ENCODE data around the gene F2.

DNA sequence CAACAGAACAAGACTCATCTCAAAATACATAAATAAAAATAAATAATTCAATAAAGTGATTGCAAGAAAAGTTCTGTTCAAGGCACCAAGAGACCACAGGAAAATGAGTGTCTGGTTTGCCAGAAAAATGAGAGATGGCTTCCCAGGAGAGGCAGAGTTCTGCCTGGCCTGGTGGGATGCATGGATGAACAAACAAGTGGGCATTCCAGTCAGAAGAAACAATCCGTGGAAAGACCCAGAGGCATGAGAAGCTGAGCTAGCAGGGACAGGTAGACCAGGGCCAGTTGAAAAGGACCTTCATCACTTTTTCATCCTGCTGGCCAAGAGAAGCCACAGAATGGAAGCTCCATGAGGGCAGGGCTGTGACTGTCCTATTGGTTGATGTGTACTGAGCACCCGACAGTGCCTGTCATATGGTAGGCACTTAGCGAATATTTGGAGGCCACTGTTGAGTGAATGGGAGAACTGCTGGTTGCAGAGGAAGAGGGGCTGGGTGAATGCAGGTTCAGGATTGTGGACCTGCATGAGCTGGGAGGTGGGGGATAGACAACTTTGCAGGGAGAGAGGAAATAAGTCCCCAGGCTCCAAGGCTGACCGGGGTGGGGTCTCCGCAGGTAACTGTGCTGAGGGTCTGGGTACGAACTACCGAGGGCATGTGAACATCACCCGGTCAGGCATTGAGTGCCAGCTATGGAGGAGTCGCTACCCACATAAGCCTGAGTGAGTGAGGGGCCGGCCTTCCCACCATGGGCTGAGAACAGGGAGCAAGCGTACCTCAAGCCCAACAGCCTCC, 3.7 kb downstream of the F2 start:
- TF ChIP-seq, protein P1, sequence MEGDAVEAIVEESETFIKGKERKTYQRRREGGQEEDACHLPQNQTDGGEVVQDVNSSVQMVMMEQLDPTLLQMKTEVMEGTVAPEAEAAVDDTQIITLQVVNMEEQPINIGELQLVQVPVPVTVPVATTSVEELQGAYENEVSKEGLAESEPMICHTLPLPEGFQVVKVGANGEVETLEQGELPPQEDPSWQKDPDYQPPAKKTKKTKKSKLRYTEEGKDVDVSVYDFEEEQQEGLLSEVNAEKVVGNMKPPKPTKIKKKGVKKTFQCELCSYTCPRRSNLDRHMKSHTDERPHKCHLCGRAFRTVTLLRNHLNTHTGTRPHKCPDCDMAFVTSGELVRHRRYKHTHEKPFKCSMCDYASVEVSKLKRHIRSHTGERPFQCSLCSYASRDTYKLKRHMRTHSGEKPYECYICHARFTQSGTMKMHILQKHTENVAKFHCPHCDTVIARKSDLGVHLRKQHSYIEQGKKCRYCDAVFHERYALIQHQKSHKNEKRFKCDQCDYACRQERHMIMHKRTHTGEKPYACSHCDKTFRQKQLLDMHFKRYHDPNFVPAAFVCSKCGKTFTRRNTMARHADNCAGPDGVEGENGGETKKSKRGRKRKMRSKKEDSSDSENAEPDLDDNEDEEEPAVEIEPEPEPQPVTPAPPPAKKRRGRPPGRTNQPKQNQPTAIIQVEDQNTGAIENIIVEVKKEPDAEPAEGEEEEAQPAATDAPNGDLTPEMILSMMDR (IDR thresholded peaks at IDR 0.05), result no peak
- TF ChIP-seq POLR2A (IDR thresholded peaks at IDR 0.05; ENCODE audit: low read depth), result no peak
